AG08396 (cell line): ENCODE results near the gene SLC66A3.

Experiments used
- DNase-seq: peaks from one replicate; pipeline ENCODE4 v3.0.0; 2012; ENCODE audit warnings: low spot score, mixed read lengths

The SLC66A3 gene

GRCh38 chr2:11155381-11156035 is at the start of gene SLC66A3:
TSS of gene SLC66A3 (plus strand) at chr2:11155467. CDS start at chr2:11155547, 80 bp downstream.
- DNase-seq, result no peak

DNA sequence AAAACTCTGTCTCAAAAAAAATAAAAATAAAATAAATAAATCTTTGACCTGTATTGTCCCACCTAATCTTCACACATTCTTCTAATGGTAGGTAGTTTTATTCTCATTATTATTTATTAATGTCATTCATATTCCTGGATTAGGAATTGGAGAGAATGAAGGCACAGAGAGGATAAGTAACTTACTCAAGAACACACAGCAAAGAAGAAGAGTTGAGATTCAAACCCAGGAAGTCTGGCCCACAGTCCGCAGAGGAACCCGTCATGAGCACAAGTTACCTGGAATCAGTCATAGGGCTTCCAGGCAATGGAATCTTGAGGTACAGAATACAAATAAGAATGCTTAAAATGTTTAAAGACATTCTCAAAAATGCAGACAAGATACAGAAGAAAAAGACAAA is 46.3 kb upstream of the SLC66A3 start:
- DNase-seq, result no peak

DNA sequence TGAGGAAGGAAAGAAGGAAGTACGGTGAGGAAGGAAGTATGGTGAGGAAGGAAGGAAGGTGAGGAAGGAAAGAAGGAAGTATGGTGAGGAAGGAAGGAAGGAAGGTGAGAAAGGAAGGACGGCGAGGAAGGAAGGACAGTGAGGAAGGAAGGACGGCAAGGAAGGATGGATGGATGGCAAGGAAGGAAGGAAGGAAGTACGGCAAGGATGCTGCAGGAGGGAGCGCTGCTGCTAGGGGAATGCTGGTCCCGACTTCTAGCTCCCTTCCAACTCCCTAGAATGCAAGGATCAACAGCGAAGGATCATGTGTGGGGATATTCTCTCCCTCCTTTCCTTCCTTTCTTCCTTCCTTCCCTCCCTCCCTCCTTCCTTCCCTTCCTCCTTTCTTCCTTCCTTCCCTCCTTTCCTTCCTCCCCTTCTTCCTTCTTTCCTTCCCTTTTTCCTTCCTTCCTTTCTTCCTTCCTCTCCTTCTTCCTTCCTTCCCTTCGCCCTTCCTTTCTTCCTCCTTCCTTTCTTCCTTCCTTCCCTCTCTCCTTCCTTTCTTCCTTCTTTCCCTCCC is 42.3 kb upstream of the SLC66A3 start:
- DNase-seq, result no peak

- no peak for DNase-seq
Measured at GRCh38 chr2:11117776-11118175, 37.5 kb upstream of the SLC66A3 start.

DNA sequence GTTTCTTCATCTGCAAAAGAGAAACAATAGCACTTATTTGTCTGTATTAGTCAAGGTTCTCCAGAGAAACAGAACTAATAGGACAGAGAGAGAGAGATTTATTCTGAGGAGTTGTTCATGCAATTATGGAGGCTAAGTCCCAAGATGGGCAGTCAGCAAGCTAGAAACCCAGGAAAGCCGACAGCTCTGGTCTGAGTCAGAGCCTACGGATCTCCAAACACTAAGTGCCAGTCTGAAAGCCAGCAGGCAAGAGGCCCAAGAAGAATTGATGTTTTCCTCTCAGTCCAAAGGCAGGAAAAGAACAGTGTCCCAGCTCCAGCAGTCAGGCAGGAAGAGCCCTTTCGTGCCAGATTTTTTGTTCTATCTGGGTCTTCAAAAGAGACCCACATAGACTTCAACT is 36.5 kb upstream of the SLC66A3 start:
- DNase-seq, result peak; percentile 56

- no peak for DNase-seq
Measured at GRCh38 chr2:11121099-11121822, 34.0 kb upstream of the SLC66A3 start.

GRCh38 chr2:11121823-11122155 is 33.5 kb upstream of the SLC66A3 start:
- DNase-seq, result no peak

GRCh38 chr2:11122380-11122779 is 32.9 kb upstream of the SLC66A3 start:
- no peak for DNase-seq

DNA sequence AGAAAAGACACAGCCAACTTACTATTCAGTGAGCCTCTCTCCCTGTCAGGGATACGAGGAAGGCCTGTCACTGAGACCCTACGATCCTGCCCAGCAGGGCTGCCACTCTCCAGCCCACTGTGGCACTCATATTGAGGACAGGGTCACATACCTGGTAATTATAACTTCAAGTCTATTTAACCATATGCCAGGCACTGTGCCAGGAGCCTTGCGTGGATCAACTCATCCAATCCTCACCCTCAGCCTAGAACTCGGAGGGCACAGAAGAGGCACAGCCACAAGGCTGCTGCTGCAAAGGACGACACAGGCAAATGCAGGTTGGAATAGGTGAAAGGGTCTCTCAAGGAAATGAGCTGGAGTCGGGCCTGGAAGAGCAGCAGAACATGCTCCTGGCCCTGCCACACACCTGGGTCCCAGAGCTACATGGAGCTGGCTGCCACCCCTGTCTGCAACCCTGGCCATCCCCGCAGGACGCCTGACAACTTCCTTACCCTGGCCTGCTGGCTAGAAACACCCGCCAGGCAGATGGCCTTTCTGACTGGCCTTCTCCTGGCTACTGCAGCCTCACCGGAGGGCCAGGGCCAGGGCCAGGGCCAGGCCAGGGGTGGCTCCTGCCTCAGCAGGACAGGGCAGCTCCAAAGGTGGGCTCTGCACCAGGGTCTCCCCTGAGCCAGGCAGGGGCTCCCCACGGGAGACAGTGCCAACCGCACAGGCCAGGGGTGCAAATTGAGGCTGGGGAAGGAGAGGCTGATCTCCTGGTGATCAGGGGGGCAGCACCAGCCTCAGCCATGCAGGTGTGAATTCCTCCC is 32.1 kb upstream of the SLC66A3 start:
- no peak for DNase-seq

- peak; percentile 81 for DNase-seq
Measured at GRCh38 chr2:11123856-11124759, 31.2 kb upstream of the SLC66A3 start.

DNA sequence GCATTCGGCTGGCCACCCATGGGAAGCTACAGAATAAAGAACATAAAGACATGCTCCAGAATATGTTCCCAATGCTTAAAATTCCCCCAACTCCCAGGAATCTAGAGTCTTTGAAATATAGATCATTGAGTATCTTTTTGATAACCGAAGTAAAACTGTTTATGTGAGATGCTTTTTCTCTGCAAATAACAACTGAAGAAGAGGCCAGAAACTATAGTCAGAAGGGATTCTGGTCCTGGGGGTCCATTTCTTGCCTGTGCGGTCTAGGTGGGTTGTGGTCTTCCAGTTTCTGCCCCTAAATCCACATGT is 30.6 kb upstream of the SLC66A3 start:
- no peak for DNase-seq

DNA sequence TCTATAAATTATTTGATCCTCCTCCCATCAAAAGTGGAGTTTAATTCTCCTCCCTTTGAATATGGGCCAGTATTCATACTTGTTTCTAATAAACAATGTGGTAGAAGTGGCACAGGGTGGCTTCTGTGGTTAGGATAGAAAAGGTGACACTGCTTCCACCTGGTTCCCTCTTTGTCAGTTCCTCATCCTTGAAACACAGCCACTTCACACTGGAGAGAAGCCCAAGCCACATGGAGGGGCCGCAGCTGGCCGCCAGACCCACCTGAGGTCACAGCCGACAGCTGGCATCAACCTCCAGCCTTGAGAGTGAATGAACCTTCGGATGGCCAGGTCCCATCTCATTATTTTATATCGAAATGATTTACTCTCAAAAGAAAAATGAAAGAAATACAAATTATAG is 27.5 kb upstream of the SLC66A3 start:
- no peak for DNase-seq

DNA sequence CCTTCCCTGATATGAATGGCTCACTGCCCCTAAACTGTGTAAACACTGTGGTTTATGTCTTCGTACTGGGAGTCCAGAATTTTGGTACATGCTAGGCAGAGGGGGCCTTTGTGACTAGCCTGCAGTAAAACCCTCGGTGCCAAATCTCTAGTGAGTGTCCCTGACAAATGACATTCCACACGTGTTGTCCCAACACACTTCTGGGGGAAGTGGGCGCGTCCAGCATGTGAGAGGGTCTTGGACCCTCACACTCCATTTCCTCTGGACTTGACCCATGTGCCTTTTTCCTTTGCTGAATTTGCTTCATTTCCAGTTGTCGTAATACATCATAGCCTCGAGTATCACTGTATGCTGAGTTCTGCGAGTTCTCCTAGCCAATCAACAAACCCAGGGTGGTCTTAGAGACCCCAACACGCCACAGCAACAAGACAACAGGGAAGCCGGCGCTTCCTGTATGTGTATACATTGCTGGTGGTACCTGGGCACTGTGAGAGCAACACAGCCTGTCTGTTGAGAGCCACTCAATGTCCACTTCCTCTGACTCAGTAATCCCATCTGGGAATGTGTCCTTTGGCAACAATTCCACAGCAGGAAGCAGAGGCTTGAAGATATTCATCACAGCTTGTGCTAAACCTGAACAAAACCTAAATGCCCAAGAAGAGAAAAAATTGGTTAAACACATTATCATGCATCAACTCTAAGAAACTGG is 26.9 kb upstream of the SLC66A3 start:
- peak; percentile 51 for DNase-seq

DNA sequence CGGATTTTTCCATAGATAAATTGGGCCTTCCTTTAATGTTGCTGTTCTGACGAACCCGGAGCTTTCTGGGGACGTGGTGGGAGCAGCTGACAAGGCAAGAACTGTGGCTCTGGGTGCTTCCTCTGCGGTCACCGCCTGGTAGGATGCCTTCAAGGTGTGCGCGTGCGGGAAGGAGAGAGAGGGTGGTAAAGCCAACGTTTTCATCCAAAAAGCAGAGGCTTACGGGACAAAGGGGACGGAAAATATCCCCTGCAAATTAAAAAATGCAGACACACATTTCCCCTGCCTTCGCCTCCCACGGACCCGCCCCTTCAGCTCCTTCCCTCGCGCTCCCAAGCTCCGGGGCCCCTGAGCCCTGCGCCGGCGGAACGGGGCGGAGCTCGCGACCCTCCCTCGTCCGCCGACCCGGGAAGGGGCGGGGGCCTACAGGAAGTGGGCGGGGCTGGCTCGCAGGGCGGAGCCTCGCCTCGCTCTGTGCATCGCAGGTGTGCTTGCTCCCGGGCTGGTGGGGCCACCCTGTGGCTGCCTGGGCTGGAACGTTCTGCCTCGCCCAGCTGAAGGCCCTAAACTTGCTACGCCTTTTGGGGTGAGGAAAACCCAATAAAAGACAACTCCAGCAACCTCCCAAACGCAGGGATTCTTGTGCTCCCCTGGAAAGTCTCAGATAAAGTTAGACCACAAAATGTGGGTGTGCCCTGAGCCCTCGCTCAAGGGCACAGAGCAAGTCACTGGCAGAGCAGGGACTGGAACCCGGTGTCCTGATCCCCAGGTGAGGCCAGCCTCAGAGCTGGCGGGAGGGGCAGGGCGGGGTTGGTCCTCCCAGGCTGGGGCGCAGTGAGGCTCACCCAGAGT is 25.4 kb upstream of the SLC66A3 start:
- DNase-seq, result no peak

DNA sequence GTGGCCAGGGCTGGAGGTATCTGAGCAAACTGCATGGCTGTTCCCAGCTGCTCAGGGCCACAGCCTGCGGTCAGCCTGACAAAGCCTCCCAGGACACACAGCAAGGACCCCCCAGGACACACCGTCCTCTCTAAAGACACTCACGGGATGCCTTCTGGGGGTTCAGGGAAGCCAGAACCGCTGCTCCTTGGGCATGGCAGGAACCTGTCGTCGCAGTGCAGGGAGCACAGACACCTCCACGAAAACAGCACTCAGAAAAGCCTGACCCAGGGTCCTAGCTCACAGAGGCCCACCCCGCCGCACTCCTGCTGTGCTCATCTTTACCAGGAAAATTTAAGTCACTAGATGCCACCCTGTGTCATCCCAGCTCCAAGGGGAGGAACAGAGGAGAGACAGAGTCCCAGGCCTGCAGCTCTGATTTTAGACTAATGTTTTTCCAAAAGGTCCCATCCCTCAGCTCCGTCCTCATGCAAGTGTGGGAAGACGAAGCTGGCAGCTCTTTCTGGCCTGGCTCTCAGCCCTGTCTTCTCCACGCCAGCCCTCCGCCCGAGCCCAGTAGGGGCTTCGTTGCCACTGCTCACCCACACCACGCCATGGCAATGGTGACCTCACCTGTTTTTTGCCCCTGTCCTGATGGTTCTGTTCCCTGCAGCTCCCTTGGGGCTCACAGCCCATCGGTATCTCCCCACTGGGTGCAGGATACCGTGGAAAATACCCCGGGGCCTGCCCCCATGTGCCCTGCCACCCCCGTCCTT is 23.9 kb upstream of the SLC66A3 start:
- DNase-seq, result no peak

GRCh38 chr2:11132036-11132671 is 23.1 kb upstream of the SLC66A3 start:
- no peak for DNase-seq

DNA sequence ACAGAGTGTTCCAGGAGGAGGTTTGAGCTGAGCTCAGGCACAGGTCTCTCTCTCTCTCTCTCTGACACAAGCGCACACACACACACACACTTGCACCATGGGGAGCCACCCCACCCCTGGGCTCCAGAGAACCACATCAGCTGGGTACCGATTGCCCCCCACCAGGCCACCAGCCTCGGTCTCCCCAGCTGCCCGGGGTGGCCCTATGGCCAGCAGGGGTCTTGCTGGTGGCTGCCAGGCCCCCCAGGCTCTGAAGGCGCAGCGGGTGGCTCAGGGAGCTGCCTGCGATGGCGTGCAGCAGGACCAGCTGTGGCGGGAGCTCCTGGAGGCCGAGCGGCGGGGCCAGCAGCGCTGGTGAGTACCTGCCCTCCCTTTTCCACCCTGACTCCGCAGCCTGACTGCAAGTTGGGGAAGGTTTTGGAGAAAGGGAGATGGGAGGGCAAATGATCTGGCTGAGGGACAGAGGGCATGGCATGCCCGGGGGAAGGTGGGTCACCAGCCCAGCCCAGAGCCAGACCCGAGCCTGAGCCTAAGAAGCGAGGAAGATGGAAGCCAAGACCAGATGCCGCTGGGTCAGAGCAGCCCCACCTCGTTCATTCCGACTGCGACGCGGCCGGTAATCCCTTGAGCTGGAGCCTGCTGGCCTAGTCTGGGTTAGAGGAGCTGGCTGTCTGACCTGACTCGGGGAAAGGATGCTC is 21.9 kb upstream of the SLC66A3 start:
- DNase-seq, result no peak

DNA sequence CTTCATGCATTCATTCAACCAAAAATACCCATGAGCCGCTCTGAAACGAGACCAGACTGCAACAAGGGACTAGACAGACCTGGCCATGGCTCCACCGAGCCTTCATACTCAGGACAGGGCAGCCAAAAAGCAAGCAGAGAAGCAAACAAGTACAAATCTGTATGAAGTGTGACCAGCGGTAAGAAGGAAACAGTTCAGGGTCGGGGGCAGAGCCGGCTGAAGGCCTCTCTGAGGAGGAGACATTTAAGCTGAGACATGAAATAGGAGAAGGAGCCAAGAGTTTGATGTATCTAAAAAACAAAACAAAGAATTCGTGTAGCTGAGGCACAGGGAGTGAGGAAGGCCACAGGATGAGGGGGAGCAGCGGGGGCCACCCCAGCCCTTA is 21.3 kb upstream of the SLC66A3 start:
- no peak for DNase-seq
